K562 (cell line): ENCODE measurements around the gene SLC25A42. TPM values are rescaled to one million over a fixed set of nuclear protein-coding genes. Genes with fewer than 3 reads are reported as not detected.
A peak's percentile ranks its signal among the peaks of the same experiment; 100 is the strongest.

Experiments used
- BCOR ChIP-seq: fragments of 450-650 bp; IDR thresholded peaks from 2 replicates; pipeline ENCODE4 v1.6.1; 2016
- BRD9 ChIP-seq: fragments of 450-650 bp; IDR thresholded peaks from 2 replicates; pipeline ENCODE4 v1.6.1; 2018; ENCODE audit warnings: low read depth; ENCODE audit not compliant: partially characterized antibody
- CREM ChIP-seq: IDR thresholded peaks from 2 replicates; pipeline ENCODE4 v1.6.1; 2014; ENCODE audit warnings: antibody characterized with exemption, low read depth
- DNMT1 ChIP-seq: fragments of 450-650 bp; IDR thresholded peaks from 2 replicates; pipeline ENCODE4 v1.6.1; 2016; ENCODE audit warnings: antibody characterized with exemption, mild to moderate bottlenecking
- KAT2B ChIP-seq: IDR thresholded peaks from one replicate; pipeline ENCODE4 v1.6.1; 2012; ENCODE audit warnings: low read depth, mild to moderate bottlenecking, control low read depth, inconsistent platforms, low read length, moderate library complexity
- MXI1 ChIP-seq: IDR thresholded peaks from 2 replicates; pipeline ENCODE4 v1.6.1; 2011; ENCODE audit warnings: low read depth, mild to moderate bottlenecking, improper control_type of control experiment, low read length
- PHTF2 ChIP-seq: fragments of 250-450 bp; sonication (Bioruptor Pico); IDR thresholded peaks from 2 replicates; pipeline ENCODE4 v1.5.0; 2021; ENCODE audit warnings: mild to moderate bottlenecking
- SIX5 ChIP-seq, 2 experiments: IDR thresholded peaks; 2 replicates each; pipeline ENCODE4 v1.6.1; 2011; ENCODE audit warnings: low read length in 2 of 2, borderline replicate concordance in 1 of 2, low read depth in 1 of 2, mild to moderate bottlenecking in 1 of 2, moderate library complexity in 1 of 2; ENCODE audit not compliant: insufficient read depth in 1 of 2
- SMAD4 ChIP-seq: fragments of 250-450 bp; sonication (Bioruptor Pico); conservative IDR thresholded peaks from 2 replicates; pipeline ENCODE4 v1.8.0; 2021; ENCODE audit warnings: inconsistent platforms, mild to moderate bottlenecking, moderate library complexity
- TAF9B ChIP-seq: fragments of 450-650 bp; IDR thresholded peaks from 2 replicates; pipeline ENCODE4 v1.6.1; 2018; ENCODE audit warnings: mild to moderate bottlenecking; ENCODE audit not compliant: partially characterized antibody
- polyA plus RNA-seq, 8 experiments: library from polyadenylated mRNA; depleted of rRNA in 4 of 8; stranded (reverse) in 5 of 8; unstranded in 3 of 8; fragments of >200 nt; fragmentation: Nextera tagmentation in 2 of 8; fragmentation: Illumina TruSeq in 1 of 8; extraction: Ambion mirVana in 2 of 8; extraction: Trizol in 1 of 8; gene quantifications; 2 replicates each; pipeline versions ENCODE4 v1.2.1 to v1.2.3, GENCODE V29; 2011 to 2014; ENCODE audit warnings: inconsistent platforms in 1 of 8, missing spikeins in 1 of 8
- total RNA-seq, 7 experiments: library from RNA; depleted of rRNA in 6 of 7; stranded (reverse); fragments of >200 nt in 6 of 7; fragmentation: Illumina TruSeq in 2 of 7; extraction: Trizol in 2 of 7; gene quantifications; 2 replicates each; pipeline versions ENCODE4 v1.2.1 to v1.2.3, GENCODE V29; 2011 to 2021; ENCODE audit warnings: low replicate concordance in 1 of 7
- TF ChIP-seq, protein P1 (sequence below): conservative IDR thresholded peaks from 2 replicates; pipeline ENCODE4 v1.6.1; 2011; ENCODE audit warnings: low read depth, mild to moderate bottlenecking, low read length; ENCODE audit not compliant: control insufficient read depth
- TF ChIP-seq, protein P2 (sequence below), 2 experiments: fragments of 450-650 bp; IDR thresholded peaks; 2 replicates each; pipeline ENCODE4 v1.6.1; 2018; ENCODE audit warnings: mild to moderate bottlenecking in 2 of 2, low read depth in 1 of 2; ENCODE audit not compliant: partially characterized antibody in 2 of 2
- TF ChIP-seq, protein P3 (sequence below): fragments of 250-450 bp; sonication (Bioruptor Pico); IDR thresholded peaks from 2 replicates; pipeline ENCODE4 v1.8.0; 2022; ENCODE audit warnings: moderate library complexity, mild to moderate bottlenecking, inconsistent platforms
- TF ChIP-seq, protein P4 (sequence below): sonication (generic); formaldehyde crosslinking; IDR thresholded peaks from 2 replicates; pipeline ENCODE4 v1.5.0; 2020; ENCODE audit warnings: missing genetic modification reagents
- TF ChIP-seq, protein P5 (sequence below): fragments of 250-450 bp; sonication (Bioruptor Pico); IDR thresholded peaks from 2 replicates; pipeline ENCODE4 v1.5.0; 2021
- TF ChIP-seq, protein P6 (sequence below): fragments of 150-350 bp; IDR thresholded peaks from 2 replicates; pipeline ENCODE4 v1.6.1; 2014; ENCODE audit warnings: low read depth, mild to moderate bottlenecking, low read length, borderline replicate concordance

Gene SLC25A42
- total and polyA plus RNA-seq, 9 of the 15 experiments (the other 6 are each of a cell fraction or from before 2014, with no cell fraction given) = 0.59 to 32.2 (median 14.1) TPM

DNA sequence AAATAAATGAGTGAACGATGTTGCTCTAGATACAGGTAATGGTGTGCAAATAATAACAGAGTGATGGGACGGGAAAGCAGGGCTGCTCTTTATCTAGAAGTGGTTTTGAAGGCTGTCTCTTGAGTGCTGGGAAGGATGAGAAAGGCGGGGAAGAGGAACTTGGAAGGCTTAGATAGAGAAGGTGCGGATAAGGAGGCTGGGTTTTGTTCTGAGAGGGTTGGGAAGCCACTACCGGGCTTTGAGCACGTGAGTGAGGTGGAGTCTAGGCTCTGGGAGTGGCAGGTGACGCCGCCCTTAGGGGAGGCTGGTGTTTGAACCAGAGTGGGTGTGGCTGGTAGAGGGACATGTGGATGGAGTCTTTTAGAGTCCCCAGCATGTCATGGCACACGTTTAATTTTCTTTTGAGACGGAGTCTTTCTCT lies 29.6 kb upstream of the SLC25A42 start (continued):
- TF ChIP-seq, protein P1, sequence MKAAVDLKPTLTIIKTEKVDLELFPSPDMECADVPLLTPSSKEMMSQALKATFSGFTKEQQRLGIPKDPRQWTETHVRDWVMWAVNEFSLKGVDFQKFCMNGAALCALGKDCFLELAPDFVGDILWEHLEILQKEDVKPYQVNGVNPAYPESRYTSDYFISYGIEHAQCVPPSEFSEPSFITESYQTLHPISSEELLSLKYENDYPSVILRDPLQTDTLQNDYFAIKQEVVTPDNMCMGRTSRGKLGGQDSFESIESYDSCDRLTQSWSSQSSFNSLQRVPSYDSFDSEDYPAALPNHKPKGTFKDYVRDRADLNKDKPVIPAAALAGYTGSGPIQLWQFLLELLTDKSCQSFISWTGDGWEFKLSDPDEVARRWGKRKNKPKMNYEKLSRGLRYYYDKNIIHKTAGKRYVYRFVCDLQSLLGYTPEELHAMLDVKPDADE = peak; percentile 43
- TF ChIP-seq, protein P2, sequence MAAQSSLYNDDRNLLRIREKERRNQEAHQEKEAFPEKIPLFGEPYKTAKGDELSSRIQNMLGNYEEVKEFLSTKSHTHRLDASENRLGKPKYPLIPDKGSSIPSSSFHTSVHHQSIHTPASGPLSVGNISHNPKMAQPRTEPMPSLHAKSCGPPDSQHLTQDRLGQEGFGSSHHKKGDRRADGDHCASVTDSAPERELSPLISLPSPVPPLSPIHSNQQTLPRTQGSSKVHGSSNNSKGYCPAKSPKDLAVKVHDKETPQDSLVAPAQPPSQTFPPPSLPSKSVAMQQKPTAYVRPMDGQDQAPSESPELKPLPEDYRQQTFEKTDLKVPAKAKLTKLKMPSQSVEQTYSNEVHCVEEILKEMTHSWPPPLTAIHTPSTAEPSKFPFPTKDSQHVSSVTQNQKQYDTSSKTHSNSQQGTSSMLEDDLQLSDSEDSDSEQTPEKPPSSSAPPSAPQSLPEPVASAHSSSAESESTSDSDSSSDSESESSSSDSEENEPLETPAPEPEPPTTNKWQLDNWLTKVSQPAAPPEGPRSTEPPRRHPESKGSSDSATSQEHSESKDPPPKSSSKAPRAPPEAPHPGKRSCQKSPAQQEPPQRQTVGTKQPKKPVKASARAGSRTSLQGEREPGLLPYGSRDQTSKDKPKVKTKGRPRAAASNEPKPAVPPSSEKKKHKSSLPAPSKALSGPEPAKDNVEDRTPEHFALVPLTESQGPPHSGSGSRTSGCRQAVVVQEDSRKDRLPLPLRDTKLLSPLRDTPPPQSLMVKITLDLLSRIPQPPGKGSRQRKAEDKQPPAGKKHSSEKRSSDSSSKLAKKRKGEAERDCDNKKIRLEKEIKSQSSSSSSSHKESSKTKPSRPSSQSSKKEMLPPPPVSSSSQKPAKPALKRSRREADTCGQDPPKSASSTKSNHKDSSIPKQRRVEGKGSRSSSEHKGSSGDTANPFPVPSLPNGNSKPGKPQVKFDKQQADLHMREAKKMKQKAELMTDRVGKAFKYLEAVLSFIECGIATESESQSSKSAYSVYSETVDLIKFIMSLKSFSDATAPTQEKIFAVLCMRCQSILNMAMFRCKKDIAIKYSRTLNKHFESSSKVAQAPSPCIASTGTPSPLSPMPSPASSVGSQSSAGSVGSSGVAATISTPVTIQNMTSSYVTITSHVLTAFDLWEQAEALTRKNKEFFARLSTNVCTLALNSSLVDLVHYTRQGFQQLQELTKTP (IDR thresholded peaks at IDR 0.05; ENCODE audit: low read depth in 1 of 2, partially characterized antibody in 2 of 2) = peak in 1 of 2 experiments; percentile 26
- no peak for TF ChIP-seq TAF9B
- TF ChIP-seq, protein P3, sequence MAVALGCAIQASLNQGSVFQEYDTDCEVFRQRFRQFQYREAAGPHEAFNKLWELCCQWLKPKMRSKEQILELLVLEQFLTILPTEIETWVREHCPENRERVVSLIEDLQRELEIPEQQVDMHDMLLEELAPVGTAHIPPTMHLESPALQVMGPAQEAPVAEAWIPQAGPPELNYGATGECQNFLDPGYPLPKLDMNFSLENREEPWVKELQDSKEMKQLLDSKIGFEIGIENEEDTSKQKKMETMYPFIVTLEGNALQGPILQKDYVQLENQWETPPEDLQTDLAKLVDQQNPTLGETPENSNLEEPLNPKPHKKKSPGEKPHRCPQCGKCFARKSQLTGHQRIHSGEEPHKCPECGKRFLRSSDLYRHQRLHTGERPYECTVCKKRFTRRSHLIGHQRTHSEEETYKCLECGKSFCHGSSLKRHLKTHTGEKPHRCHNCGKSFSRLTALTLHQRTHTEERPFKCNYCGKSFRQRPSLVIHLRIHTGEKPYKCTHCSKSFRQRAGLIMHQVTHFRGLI = no peak
- TF ChIP-seq, protein P4, sequence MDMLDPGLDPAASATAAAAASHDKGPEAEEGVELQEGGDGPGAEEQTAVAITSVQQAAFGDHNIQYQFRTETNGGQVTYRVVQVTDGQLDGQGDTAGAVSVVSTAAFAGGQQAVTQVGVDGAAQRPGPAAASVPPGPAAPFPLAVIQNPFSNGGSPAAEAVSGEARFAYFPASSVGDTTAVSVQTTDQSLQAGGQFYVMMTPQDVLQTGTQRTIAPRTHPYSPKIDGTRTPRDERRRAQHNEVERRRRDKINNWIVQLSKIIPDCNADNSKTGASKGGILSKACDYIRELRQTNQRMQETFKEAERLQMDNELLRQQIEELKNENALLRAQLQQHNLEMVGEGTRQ (CRISPR knock-in tag) = peak; percentile 78
- no peak for TF ChIP-seq DNMT1
- TF ChIP-seq KAT2B = no peak
- peak; percentile 97 for TF ChIP-seq MXI1
- no peak for TF ChIP-seq SMAD4
- TF ChIP-seq BCOR = peak; percentile 17; the same call in 1 of the 2 replicates
- TF ChIP-seq CREM = peak; percentile 63
- TF ChIP-seq, protein P5, sequence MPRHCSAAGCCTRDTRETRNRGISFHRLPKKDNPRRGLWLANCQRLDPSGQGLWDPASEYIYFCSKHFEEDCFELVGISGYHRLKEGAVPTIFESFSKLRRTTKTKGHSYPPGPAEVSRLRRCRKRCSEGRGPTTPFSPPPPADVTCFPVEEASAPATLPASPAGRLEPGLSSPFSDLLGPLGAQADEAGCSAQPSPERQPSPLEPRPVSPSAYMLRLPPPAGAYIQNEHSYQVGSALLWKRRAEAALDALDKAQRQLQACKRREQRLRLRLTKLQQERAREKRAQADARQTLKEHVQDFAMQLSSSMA (CRISPR knock-in tag) = no peak
- no peak for TF ChIP-seq SIX5 (IDR thresholded peaks at IDR 0.05; ENCODE audit: borderline replicate concordance in 1 of 2, insufficient read depth in 1 of 2, low read depth in 1 of 2, low read length in 2 of 2)
- TF ChIP-seq, protein P6, sequence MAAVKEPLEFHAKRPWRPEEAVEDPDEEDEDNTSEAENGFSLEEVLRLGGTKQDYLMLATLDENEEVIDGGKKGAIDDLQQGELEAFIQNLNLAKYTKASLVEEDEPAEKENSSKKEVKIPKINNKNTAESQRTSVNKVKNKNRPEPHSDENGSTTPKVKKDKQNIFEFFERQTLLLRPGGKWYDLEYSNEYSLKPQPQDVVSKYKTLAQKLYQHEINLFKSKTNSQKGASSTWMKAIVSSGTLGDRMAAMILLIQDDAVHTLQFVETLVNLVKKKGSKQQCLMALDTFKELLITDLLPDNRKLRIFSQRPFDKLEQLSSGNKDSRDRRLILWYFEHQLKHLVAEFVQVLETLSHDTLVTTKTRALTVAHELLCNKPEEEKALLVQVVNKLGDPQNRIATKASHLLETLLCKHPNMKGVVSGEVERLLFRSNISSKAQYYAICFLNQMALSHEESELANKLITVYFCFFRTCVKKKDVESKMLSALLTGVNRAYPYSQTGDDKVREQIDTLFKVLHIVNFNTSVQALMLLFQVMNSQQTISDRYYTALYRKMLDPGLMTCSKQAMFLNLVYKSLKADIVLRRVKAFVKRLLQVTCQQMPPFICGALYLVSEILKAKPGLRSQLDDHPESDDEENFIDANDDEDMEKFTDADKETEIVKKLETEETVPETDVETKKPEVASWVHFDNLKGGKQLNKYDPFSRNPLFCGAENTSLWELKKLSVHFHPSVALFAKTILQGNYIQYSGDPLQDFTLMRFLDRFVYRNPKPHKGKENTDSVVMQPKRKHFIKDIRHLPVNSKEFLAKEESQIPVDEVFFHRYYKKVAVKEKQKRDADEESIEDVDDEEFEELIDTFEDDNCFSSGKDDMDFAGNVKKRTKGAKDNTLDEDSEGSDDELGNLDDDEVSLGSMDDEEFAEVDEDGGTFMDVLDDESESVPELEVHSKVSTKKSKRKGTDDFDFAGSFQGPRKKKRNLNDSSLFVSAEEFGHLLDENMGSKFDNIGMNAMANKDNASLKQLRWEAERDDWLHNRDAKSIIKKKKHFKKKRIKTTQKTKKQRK = no peak
- TF ChIP-seq BRD9 = no peak
- TF ChIP-seq PHTF2 = no peak
